CD14-positive monocyte (primary cell): ENCODE measurements around the gene PEAK1. TPM values are rescaled to one million over a fixed set of nuclear protein-coding genes. Genes with fewer than 3 reads are reported as not detected.

Experiments used
- DNase-seq, 3 donors: peaks; one replicate each; pipeline ENCODE4 v3.0.0-alpha.2; 2011 to 2022
- H2AFZ ChIP-seq: 2 replicates; pipeline ENCODE4 v1.6.0; 2012; ENCODE audit warnings: mild to moderate bottlenecking, low read depth, low read length, inconsistent platforms; ENCODE audit not compliant: insufficient read depth, poor library complexity, severe bottlenecking
- H3K27ac ChIP-seq, 2 donors: 1 replicate in 1 of 2; 2 replicates in 1 of 2; pipeline ENCODE4 v1.5.1; 2012 to 2013; ENCODE audit warnings: low read length in 2 of 2, control low read depth in 1 of 2, inconsistent platforms in 1 of 2, low read depth in 1 of 2, mild to moderate bottlenecking in 1 of 2
- H3K27me3 ChIP-seq, 2 donors: one replicate each; pipeline versions ENCODE4 v1.6.0 to v1.6.1; 2011 to 2013; ENCODE audit warnings: low read length in 2 of 2; ENCODE audit not compliant: control insufficient read depth in 2 of 2, insufficient read depth in 2 of 2
- H3K36me3 ChIP-seq, 2 donors: replicated peaks in 1 of 2; 1 replicate in 1 of 2; 2 replicates in 1 of 2; pipeline versions ENCODE4 v1.5.1 to v1.6.1; 2012 to 2013; ENCODE audit warnings: low read length in 2 of 2, control low read depth in 1 of 2, inconsistent platforms in 1 of 2, mild to moderate bottlenecking in 1 of 2; ENCODE audit not compliant: insufficient read depth in 2 of 2, control insufficient read depth in 1 of 2
- H3K4me1 ChIP-seq, 2 donors: 1 replicate in 1 of 2; 2 replicates in 1 of 2; pipeline versions ENCODE4 v1.5.1 to v1.6.1; 2012 to 2013; ENCODE audit warnings: low read length in 2 of 2, control low read depth in 1 of 2, inconsistent platforms in 1 of 2, mild to moderate bottlenecking in 1 of 2, moderate library complexity in 1 of 2; ENCODE audit not compliant: insufficient read depth in 2 of 2, control insufficient read depth in 1 of 2
- H3K4me2 ChIP-seq: replicated peaks from 2 replicates; pipeline ENCODE3; 2012; ENCODE audit warnings: low read length, moderate library complexity, mild to moderate bottlenecking; ENCODE audit not compliant: poor library complexity, severe bottlenecking; ENCODE audit errors: extremely low read depth
- H3K4me3 ChIP-seq, 3 experiments: fragments of 200-600 bp in 1 of 3; sonication (generic) in 1 of 3; replicated peaks in 1 of 3; 1 replicate in 2 of 3; 2 replicates in 1 of 3; pipeline ENCODE4 v1.5.1; 2011 to 2013; ENCODE audit warnings: low read length in 3 of 3, mild to moderate bottlenecking in 3 of 3, control low read depth in 2 of 3, low read depth in 2 of 3, inconsistent platforms in 1 of 3, moderate library complexity in 1 of 3
- H3K79me2 ChIP-seq: 2 replicates; pipeline ENCODE4 v1.6.0; 2012; ENCODE audit warnings: mild to moderate bottlenecking, control low read depth, inconsistent platforms, low read length, moderate library complexity; ENCODE audit not compliant: insufficient read depth
- H3K9ac ChIP-seq: 2 replicates; pipeline ENCODE4 v1.6.0; 2017; ENCODE audit warnings: low read length, mild to moderate bottlenecking; ENCODE audit not compliant: insufficient read depth, poor library complexity, severe bottlenecking
- H3K9me3 ChIP-seq, 2 donors: replicated peaks in 1 of 2; 1 replicate in 1 of 2; 2 replicates in 1 of 2; pipeline versions ENCODE4 v1.5.1 to v1.6.1; 2012 to 2013; ENCODE audit warnings: low read length in 2 of 2, control low read depth in 1 of 2; ENCODE audit not compliant: control insufficient read depth in 1 of 2, insufficient read depth in 1 of 2
- H4K20me1 ChIP-seq: 2 replicates; pipeline ENCODE4 v1.6.0; 2012; ENCODE audit warnings: mild to moderate bottlenecking, low read length, control low read depth, moderate library complexity; ENCODE audit not compliant: insufficient read depth
- H3K27ac Mint-ChIP-seq, 7 donors: one replicate each; pipeline ENCODE4 v1.8.0; 2020; ENCODE audit warnings: mild to moderate bottlenecking in 7 of 7, mixed read lengths in 7 of 7, moderate library complexity in 6 of 7, inconsistent platforms in 2 of 7
- H3K27me3 Mint-ChIP-seq, 3 donors: one replicate each; pipeline ENCODE4 v1.8.0; 2021 to 2022; ENCODE audit warnings: low read depth in 3 of 3, mild to moderate bottlenecking in 3 of 3, mixed read lengths in 3 of 3, moderate library complexity in 3 of 3, inconsistent platforms in 1 of 3
- H3K36me3 Mint-ChIP-seq, 2 donors: one replicate each; pipeline ENCODE4 v1.8.0; 2020; ENCODE audit warnings: mixed read lengths in 2 of 2, inconsistent platforms in 1 of 2, mild to moderate bottlenecking in 1 of 2
- H3K4me1 Mint-ChIP-seq: one replicate; pipeline ENCODE4 v1.8.0; 2020; ENCODE audit warnings: mild to moderate bottlenecking, mixed read lengths
- H3K4me3 Mint-ChIP-seq, 2 donors: one replicate each; pipeline ENCODE4 v1.8.0; 2020; ENCODE audit warnings: mild to moderate bottlenecking in 2 of 2, mixed read lengths in 2 of 2, moderate library complexity in 1 of 2
- H3K9me3 Mint-ChIP-seq, 7 donors: one replicate each; pipeline ENCODE4 v1.8.0; 2020 to 2022; ENCODE audit warnings: mixed read lengths in 7 of 7, mild to moderate bottlenecking in 6 of 7, moderate library complexity in 6 of 7, inconsistent platforms in 2 of 7
- WGBS: methylation state at CpG from one replicate; pipeline ENCODE4 v1.1.5; 2013; ENCODE audit warnings: missing lambda C conversion rate; ENCODE audit not compliant: insufficient coverage; 5-methylcytosine and 5-hydroxymethylcytosine counted together
- intact Hi-C, 2 donors: fragments of 100-400 bp; cut with micrococcal nuclease; formaldehyde crosslinking; loops; one replicate each; pipeline versions ENCODE4 v1.15.0 to v1.15.1; 2023
- polyA minus RNA-seq: library from RNA; depleted of rRNA, polyadenylated mRNA; stranded (reverse); fragments of >200 nt; gene quantifications from 2 replicates; pipeline ENCODE4 v1.2.3, GENCODE V29; 2012
- polyA plus RNA-seq, 3 donors: library from polyadenylated mRNA; depleted of rRNA in 1 of 3; unstranded in 2 of 3; stranded (reverse) in 1 of 3; fragments of 300-500 nt in 2 of 3; fragments of >200 nt in 1 of 3; fragmentation: Illumina TruSeq in 2 of 3; gene quantifications; 1 replicate in 2 of 3; 2 replicates in 1 of 3; pipeline ENCODE4 v1.2.3, GENCODE V29; 2012 to 2021
- total RNA-seq, 12 experiments: library from RNA in 1 of 12; stranded (reverse) in 1 of 12; fragments of 120-200 nt in 1 of 12; gene quantifications; one replicate each; pipeline ENCODE4 v1.2.4 and lab custom pipeline; 2013 to 2026; ENCODE audit warnings: mixed read lengths in 6 of 12, inconsistent platforms in 1 of 12
- TF ChIP-seq, protein P1 (sequence below): fragments of 200-600 bp; IDR thresholded peaks from one replicate; pipeline ENCODE4 v1.8.0; 2022; ENCODE audit warnings: antibody characterized with exemption, mild to moderate bottlenecking

The PEAK1 gene, protein sequence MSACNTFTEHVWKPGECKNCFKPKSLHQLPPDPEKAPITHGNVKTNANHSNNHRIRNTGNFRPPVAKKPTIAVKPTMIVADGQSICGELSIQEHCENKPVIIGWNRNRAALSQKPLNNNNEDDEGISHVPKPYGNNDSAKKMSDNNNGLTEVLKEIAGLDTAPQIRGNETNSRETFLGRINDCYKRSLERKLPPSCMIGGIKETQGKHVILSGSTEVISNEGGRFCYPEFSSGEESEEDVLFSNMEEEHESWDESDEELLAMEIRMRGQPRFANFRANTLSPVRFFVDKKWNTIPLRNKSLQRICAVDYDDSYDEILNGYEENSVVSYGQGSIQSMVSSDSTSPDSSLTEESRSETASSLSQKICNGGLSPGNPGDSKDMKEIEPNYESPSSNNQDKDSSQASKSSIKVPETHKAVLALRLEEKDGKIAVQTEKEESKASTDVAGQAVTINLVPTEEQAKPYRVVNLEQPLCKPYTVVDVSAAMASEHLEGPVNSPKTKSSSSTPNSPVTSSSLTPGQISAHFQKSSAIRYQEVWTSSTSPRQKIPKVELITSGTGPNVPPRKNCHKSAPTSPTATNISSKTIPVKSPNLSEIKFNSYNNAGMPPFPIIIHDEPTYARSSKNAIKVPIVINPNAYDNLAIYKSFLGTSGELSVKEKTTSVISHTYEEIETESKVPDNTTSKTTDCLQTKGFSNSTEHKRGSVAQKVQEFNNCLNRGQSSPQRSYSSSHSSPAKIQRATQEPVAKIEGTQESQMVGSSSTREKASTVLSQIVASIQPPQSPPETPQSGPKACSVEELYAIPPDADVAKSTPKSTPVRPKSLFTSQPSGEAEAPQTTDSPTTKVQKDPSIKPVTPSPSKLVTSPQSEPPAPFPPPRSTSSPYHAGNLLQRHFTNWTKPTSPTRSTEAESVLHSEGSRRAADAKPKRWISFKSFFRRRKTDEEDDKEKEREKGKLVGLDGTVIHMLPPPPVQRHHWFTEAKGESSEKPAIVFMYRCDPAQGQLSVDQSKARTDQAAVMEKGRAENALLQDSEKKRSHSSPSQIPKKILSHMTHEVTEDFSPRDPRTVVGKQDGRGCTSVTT (N-terminal part only)
- 7.9 TPM for total RNA-seq (2013)
- polyA plus RNA-seq (1 to 10 TPM in 2 of 3 donors, under 1 TPM in 1; 0.85 to 8.7 (median 1.1) TPM), polyA minus RNA-seq (6.5 and 7.1 TPM in 2 replicates), total RNA-seq (lab: John Stamatoyannopoulos, UW) (20.6 to 118 (median 29.8) reads per million in 11 experiments)

DNA sequence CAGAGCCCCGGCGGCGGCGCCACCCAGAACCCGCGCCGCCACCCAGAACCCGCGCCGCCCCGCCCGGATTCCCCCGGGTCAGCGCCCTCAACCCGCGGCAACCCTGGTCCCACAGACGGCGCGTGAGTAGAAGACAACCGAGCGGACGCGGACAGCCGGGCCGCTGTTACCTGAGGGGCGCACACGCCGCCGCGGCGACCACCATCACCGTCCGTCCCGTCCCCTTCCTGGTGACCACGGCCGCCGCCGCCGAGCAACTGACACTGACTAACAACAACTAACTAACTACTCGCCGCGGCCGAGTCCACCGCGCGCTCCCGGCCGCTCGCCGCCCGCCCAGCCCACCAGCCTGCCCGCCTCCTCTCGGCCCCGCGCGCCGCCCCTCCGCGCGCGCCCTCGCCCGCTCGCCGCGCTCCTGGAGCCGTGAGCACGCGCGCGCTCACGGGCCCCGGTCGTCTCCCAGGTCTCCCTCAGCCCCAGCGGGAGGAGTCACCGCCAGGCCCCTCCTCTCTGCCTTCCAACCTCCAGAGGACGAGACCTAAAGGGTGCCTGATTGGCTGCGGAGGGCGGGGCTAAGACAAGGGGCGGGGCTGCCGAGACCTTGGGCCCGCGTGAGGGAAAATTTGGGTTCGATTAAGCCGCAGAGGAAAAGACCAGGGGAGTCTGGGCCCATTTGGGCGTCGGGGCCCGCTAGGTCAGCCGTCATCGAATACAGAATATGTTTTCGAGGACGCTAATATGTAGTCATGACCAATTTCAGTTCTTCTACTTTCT, at the start of gene PEAK1:
PEAK1 (minus strand) TSS at position 269 of the 774 bp plus-strand sequence. CDS start 238,178 bp downstream, outside the sequence.
- H3K36me3 ChIP-seq: peaks cover 0 to 2% of the 10 kb centered on the region in 2 donors
- peaks cover 0 to 8% (median 6%) of the 10 kb centered on the region in 3 donors for H3K27me3 Mint-ChIP-seq
- peaks cover 9% of the 10 kb centered on the region for H4K20me1 ChIP-seq
- H3K4me2 ChIP-seq: peak within 1 kb of the TSS; percentile 89
- H2AFZ ChIP-seq: peak within 1 kb of the TSS; percentile 89
- H3K36me3 Mint-ChIP-seq: peaks cover 4 to 7% of the 10 kb centered on the region in 2 donors
- TF ChIP-seq, protein P1, sequence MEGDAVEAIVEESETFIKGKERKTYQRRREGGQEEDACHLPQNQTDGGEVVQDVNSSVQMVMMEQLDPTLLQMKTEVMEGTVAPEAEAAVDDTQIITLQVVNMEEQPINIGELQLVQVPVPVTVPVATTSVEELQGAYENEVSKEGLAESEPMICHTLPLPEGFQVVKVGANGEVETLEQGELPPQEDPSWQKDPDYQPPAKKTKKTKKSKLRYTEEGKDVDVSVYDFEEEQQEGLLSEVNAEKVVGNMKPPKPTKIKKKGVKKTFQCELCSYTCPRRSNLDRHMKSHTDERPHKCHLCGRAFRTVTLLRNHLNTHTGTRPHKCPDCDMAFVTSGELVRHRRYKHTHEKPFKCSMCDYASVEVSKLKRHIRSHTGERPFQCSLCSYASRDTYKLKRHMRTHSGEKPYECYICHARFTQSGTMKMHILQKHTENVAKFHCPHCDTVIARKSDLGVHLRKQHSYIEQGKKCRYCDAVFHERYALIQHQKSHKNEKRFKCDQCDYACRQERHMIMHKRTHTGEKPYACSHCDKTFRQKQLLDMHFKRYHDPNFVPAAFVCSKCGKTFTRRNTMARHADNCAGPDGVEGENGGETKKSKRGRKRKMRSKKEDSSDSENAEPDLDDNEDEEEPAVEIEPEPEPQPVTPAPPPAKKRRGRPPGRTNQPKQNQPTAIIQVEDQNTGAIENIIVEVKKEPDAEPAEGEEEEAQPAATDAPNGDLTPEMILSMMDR: no peak
- peak within 1 kb of the TSS; percentile 93 to 97 (median 95) for H3K27ac Mint-ChIP-seq
- H3K9me3 Mint-ChIP-seq: peaks cover 0 to 2% (median 0%) of the 10 kb centered on the region in 7 donors
- WGBS: under 1% methylated on average over 85 of the region's 92 CpGs
- peak within 1 kb of the TSS; percentile 79 to 98 (median 91) for H3K4me3 ChIP-seq
- peaks cover 73% of the 10 kb centered on the region for H3K79me2 ChIP-seq
- H3K27me3 ChIP-seq: peaks cover 0 to 2% of the 10 kb centered on the region in 2 donors
- peak within 1 kb of the TSS; percentile 83 for H3K9ac ChIP-seq
- H3K9me3 ChIP-seq: no peaks in the 10 kb centered on the region
- peaks cover 34 to 48% of the 10 kb centered on the region in 2 donors for H3K4me1 ChIP-seq
- peak within 1 kb of the TSS; percentile 94 to 98 for H3K4me3 Mint-ChIP-seq
- intact Hi-C loops: loop anchor here in 1 of 2 donors (5.0 to 10.0 kb wide), 3 partner anchors 235 to 515 kb away; partner anchors contain the start of genes RCN2 and SCAPER
- peaks cover 34% of the 10 kb centered on the region for H3K4me1 Mint-ChIP-seq
- DNase-seq: peak; percentile 96 to 99 (median 98)
- peak within 1 kb of the TSS; percentile 83 to 96 for H3K27ac ChIP-seq
